Stimulated activated CD4-positive, alpha-beta T cell treated with anti-CD3 and anti-CD28 coated beads, Interleukin-1b, Interleukin-23, amount 100 ng/mL, for 1 hour (primary cell): ENCODE results near the gene RNF113B.

Experiments
- DNase-seq, 2 donors: peaks; one replicate each; pipeline ENCODE4 v3.0.0-alpha.2; 2020; ENCODE audit warnings: low read depth in 2 of 2

Gene RNF113B

DNA sequence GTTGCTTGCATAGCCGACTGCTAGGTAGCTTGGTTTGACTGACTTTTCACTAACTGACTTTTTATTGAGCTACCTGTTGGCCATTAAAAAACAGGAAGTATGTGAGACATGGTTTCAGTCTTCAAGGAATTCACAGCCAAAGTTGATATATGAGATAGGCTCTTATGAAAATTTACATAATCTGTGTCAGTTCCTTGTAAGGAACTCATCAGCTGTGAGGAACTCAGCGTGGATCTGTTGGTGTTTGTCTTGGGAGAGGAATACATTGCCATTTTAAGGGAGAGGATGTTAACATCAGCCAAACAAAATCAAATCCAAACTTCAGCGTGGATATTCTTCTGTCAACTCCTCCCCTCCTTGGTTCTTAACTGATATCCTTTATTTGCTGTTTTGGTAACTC lies 2.0 kb downstream of the RNF113B start:
- no peak for DNase-seq

DNA sequence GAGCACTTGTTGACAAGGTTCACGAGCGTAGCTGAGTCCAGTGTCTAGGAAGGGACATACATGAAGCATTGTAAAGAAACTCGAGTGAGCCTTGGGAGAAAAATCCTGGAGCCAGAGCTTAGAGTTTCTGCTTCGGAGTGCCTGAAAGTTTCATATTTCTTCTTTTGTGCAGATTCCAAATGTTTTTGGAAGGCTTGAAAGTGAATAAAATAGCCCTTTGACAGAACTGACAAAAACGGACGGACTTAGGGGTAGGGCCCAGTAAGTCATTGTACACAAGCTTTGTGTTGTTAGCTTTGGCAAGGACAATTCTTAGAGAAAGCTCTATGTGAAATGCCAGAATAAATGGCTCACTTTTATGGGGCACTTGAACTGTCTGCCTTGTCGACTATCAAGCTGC lies 2.8 kb downstream of the RNF113B start:
- no peak for DNase-seq

DNA sequence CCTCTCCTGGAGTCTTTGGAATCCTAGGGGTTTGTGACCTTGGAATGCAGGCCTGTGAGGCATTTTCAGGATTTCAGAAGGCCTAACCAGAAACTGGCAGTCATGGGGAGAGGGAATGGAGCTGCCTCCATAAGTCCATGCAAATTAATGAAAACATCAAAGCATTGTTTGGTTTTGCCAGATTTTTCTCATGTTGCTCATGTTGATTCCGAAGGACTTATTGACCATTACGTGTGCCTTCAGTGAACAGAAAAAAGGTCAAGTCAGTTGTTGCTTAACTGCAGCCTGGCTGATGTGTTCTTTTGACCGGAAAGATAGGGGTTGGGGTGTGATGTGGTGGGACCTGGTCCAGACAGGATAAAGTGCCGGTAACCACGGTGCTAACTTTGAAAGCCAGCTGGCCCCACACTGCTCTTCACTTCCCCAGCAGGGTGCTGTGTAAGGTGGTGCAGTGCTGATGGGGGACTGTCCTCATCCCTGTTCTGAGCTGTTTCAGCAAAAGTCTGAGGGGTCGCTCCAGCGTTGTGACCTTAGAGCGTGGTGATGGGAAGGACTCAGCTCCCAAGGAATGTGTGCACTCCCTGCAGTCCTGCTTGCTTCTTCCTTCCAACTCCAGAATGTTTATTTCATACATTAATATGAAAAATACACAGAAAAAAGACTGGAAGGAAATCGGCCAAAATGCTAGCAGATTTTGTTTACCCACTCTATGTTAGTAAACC lies 3.5 kb downstream of the RNF113B start:
- no peak for DNase-seq

DNA sequence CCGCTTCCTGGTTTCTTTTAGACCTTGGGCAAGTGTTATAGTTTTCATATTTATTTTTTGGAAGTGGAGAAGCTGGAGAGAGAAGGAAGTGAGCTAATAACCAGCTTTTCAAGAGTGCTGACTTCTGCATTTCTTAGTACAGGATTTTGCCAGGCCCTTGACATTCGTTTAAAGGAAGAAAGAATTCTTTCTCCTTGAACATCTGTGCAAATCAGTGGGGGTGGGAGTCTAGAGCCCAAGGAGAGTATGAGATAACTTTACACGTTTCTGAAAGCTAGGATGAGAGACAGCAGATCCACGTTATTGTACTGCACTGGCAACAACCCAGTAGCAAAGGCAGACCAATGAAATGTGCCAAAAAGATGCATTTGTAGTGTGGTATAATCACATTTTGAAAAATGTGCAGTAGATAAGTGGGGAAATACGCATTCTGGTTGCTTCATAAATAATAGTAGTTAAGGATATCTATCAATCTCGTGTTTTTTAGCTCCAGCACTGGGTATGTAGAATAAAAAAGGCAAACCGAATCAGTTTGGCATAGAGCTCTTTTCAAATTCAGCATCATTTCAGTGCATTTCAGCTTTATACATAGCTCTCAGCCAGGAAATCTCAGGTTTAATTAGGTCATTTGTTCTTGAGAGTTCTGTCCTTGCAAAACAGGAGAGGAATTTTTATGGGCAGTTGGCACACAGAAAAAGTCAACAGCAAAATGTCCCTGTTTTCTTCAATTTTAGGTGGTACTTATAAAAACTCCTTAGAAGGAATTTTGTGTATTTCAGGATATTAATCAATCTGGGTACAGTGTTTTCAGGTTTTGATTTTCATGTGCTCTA lies 4.3 kb downstream of the RNF113B start:
- DNase-seq, result no peak

DNA sequence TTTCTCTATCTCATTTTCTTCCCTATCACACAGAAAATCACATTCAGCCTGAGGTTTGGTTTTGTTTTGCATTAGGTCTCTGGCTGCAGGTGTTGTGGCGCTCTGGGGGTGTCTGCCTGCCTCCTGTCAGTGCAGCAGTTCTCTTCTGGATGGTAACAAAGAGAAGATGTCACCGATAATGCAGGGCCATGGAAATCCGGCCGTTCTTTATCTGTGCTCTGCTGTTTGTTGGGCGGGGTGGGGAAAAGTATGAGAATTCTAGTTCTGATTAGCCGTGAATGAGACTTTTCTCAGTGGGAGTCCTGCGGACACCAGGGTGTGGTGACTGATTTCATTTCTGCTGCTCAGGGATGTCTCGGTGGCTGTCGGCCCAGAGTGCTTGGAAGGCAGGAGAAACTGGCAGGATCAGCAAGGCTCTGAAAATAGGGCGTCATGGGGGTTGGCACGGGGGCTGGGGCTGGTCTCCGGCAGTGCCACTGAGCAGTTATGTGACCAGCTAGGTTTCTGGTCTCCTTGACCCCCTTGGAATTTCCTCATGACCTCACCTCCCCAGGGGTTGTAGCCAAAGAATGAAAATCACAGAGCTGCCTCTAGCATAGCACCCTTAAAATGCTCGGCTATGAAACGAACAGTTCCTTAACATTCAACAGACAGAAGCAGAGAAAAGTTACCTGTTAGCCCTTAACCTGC lies 5.0 kb downstream of the RNF113B start:
- DNase-seq, result no peak

DNA sequence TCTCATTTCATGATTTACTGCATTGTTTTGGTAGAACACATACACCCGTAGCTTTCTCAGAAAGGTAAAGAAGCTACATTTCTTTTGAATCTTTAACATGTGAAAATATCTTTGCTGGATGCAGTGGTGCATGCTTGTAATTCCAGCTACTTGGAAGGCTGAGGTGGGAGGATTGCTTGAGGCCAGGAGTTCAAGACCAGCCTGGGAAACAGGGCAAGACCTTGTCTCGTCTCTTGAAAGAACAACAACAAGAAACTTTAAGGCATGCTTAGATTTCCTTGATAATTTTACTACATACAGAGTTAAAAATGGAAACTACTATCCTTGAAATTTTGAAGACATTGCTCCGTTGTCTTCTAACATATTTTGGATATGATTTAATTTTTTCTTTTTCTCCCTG lies 7.7 kb downstream of the RNF113B start:
- DNase-seq, result no peak

DNA sequence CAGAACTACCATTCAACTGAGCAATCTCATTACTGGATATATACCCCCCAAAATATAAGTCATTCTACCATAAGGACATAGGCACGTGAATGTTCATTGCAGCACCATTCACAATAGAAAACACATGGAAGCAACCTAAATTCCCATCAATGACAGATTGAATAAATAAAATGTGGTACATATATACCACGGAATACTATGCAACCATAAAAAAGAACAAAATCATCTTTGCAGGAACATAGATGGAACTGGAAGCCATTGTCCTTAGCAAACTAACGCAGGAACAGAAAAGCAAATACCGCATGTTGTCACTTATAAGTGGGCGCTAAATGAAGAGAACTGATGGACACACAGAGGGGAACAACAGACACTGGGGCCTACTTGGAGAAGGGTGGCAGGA lies 14.1 kb downstream of the RNF113B start:
- no peak for DNase-seq

DNA sequence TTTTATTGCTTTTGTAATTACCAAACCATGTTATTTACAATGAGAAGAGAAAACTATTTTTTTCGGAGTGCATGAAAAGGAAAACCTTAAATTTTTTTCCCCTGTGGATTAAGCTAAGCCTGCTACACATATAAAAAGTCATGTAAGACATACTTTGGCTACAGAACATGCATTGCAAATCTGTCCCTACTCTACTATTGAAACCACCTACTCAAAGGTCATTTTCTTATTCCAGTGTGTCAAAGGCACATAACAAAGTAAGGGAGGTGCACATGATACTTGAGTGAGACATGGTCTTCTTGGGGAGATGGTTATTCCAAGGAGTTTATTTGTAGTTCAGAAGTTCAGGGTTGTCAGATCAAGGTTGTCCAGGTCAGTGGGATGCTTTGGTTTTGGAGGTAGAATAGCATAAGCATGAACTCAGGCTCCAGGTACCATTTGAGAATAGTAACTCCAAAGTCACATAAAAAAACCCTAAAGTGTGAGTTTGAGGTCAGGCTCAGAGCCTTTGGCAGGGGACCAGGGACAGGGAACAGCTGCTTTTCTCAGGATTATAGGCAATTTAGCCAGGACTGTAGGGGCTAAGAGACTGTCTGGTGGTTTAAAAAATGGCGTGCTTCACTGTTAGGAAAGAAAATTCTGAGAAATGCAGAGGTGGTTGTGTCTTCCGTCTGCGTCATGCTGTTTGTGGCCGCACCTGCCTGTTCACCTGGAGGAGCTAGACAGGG lies 18.7 kb downstream of the RNF113B start:
- DNase-seq, result no peak

DNA sequence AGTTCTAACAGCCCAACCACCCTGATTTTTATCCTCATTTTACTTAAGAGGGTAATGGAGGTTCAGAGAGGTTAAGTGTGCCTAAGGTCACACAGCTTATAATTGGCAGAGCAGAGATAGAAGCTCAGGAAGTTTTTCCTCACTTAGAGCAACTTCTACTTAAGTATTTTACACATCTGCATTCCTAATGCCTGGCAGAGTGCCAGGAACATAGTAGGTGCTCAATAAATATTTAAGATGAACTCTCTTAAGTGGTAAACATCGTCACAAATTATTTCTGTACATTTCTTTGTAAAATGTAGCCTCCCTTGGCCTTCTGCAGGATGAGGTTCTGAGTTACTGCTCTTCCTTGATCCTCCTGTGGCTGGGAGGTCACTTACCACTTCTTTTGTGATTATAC lies 19.5 kb downstream of the RNF113B start:
- DNase-seq, result no peak

DNA sequence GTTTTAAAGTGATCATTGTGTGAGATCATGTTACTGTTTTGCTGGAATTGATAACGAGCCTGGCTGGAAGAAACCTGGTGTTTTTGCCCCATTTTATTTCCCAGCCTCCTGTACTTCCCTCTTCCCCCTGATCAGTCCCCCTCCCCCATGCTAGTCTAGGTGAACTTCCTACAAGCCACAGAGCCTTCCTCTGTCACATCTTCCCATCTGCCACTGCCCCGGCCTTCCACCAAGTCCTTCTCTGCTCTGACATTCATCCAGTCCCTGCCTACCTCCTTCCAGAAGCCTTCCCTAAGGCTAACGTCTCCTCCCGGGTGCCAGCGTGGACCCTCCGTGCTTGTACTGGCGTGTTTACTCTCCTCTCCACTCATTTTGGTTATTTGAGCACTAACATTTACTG lies 19.9 kb downstream of the RNF113B start:
- no peak for DNase-seq

DNA sequence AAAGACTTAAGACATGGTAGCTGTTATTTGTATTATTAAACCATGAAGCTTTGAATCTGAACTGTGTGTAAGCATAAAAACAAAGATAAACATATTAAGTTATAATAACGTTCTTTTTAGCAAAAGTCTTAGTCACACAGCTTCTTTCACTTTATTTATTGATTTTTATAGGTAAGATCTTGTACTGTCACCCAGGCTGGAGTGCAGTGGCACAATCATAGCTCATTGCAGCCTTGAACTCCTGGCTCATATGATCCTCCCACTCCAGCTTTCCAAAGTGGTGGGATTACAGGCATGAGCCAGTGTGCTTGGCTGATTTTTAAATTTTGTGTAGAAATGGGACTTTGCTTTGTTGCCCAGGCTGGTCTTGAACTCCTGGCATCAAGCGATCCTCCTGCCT lies 20.8 kb downstream of the RNF113B start:
- no peak for DNase-seq

DNA sequence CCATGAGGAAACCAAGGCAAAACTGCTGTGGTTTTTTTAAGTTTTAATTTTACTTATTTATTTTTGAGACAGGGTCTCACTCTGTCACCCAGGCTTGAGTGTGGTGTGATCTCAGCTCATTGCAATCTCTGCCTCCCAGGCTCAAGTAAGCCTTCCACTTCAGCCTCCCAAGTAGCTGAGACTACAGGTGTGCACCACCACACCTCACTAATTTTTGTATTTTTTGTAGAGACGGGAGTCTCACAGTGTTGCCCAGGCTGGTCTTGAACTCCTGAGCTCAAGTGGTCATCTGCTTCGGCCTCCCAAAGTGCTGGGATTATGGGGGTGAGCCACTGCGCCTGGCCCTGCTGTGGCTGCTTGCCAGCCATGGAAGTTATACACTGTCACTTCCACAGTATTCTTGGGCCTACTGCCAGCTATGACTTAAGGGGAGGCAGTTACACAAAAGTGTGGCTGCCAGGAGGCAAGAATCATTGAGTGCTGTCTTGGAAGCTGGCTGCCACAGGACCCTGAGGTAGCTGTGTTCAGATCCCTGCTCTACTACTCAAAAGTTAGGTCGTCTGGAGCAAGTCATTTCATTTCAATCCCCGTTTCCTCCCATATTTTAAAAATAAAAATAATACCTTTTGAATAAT lies 21.5 kb downstream of the RNF113B start:
- DNase-seq, result no peak

DNA sequence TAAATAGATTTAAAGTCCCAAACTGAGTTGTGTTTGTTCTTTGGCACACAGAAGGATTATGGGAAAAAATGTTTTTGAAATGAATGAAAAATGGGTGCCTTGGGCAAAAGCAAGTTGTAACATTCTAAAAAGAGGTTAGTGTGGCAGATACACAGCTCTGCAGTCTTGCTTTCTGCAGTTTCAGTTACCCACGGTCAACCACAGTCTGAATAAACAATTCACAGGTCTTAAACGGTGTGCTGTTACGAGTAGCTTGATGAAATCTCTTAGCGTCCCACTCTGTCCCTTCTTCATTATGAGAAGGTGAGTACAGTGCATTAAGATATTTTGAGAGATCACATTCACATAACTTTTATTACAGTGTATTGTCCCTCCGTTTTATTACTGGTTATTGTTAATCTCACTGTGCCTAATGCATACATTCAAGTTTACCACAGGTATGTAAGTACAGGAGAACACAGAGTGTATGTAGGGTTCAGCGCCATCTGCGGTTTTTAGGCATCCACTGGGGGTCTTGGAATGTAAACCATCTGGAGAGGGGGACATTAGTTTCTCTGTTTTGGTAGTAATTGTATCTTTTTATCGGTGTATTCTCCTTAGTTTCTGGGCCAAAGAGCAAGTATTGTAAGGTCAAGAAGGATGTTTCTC lies 26.1 kb downstream of the RNF113B start:
- DNase-seq, result no peak

DNA sequence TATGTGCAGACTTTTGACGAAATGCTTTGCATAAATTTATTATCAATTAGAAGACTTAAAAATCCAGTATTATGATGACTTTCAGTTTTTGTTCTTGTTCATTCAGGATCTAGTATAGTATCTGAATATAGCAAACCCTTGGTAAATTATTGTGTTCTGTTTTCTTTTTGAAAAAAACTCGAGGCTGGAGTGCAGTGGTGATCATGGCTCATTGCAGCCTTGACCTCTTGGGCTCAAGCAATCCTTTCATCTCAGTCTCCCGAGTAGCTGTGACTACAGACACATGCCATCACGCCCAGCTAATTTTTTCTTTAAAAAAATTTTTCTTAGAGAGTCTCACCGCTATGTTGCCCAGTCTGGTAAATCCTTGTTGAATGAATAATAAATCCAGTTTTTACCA lies 29.5 kb downstream of the RNF113B start:
- DNase-seq, result no peak

DNA sequence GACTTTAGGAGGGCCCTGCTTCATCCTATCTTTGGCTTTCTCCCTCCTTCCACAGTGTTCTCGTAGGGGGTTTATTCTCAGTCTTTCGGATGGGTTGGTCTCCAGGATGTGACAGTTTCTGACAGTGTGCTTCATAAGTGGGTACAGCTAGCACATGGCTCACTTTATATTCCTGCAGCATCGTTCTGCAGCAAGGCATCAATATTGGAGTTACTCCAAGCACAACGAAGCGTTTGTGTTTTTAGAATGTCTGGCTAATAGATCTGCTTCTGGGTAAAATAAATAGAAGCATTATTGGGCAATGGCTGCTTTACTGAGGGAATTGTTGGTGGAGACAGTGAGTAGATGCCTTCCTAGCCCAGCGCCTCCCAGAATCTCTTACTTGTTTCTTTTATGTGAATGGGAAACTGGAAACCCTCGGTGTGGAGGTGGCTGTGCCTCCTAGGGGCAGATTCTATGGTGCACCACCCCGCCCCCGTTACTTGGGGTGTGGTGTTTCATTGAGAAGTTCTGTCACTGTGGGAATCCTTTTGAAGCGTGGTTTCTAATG lies 32.2 kb downstream of the RNF113B start:
- no peak for DNase-seq

DNA sequence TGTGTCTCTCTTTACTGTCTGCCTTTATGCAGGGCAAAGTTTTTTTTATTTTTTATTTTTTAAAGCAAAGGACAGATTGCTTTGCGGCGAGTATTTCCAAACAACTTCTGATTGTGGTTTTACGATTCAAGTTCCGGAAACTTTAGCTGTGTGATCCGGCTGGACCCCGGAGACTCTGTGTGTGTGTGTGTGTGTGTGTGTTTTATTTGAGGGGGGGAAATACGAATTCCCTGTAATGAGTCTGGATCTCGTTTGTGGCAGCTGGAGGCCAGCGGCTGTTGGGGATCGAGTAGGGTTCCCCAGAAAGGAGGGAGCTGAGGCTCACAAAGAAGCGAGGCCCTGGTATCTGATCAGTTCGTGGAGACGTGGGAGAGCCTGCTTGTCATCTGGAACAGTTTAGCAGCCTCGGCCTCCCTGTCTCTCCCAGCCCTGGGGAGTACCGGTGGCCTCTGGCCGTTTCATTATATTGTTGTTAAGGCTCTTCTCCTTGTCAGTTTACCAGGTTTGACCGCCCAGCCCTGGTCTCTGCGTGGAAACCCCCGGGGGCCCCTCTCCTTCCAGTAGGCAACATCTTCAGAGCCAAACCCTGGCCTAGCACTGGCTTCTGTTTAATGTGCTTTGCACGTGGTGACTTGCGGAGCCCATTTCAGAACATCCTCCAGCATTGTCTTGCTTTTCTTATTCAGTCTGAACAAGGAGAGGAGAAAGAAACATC lies 32.9 kb downstream of the RNF113B start:
- no peak for DNase-seq

DNA sequence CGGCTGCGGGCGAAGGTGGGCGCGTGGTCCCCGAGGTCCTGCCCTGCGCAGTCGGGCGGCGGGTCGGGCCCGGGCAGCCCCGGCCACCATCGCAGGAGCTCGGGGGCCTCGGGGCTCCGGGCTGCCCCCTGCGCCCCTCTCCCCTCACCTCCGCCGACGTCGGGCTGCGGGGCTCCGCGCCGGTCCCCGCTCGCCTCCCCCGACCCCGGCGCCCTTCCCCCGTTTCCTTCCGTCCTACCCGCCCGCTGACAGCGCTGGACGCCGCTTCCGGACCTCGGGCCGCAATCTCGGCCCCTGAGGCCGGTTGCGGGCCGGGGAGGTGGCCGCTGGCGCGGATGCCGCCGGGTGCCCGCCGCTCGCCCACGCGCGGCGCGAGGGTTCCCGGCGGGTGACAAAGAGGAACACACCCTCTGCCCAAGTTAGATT lies 33.5 kb downstream of the RNF113B start:
- no peak for DNase-seq

DNA sequence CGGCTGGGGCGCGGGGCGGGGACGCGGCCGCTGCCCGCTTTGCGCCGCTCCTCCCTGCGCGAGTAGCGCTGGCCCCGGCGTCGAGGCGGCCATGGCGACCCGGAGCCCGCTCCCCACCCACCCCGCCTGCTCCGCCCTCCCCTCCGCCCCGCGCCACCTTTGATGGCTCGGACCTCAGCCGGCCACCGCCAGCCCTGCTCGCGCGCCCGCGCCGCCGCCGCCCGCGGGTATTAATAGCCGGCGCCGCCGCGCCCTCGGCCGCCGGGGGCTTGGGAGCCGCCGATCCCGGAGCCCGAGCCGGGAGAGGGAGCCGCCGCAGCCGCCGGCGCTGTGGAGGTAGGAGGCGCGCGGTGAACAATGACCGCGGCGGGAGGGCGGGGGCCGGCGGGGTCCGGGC lies 33.9 kb downstream of the RNF113B start:
- DNase-seq, result no peak

DNA sequence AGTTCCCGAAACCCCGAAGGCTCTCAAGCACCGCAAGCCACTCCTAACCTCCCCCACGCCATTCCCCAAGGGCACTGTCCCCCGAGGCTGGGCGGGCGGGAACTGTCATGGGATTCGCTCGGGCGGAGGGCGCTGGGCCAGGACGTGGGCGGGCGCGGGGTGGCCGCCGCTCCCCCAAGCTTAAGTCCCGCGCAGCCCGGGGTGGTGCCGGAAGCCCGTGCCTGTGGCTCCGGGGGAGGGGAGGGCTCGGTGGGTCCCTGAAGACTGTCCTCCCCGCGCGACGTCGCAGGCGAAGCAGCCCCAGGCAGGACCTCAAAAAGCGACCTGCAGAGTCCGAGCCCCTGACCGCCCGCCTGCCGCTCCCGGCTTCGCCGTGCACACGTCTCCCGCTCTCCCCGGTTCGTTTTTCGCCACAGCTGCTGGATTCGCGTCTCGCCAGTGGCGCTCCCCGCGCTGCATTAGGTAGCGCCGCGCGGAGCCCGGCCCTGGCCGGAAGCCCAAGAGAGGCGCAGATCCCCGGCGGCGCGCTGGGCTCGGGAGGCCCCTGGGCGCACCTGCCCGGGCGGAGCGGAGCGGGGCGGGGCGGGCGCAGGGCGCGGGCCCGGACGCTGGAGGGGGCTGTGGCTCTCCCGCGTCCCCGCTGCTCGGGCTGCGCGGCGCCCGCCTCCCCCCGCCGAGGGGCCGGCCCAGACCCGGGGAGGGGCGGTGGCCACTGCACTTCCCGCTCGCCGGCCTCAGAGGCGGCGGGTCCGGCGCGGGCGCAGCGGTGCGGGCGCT lies 34.5 kb downstream of the RNF113B start, which contains the start of gene FARP1:
FARP1 (plus strand) TSS at position 715 of the 777 bp plus-strand sequence. CDS start 70,149 bp downstream, outside the sequence.
- no peak for DNase-seq
